H9 (cell line): Measurements from ENCODE around the gene FASTKD1. TPM values are rescaled to one million over a fixed set of nuclear protein-coding genes. Genes with fewer than 3 reads are reported as not detected.

Experiments used
- DNase-seq: peaks from one replicate; pipeline ENCODE4 v3.0.0-alpha.2; 2017
- H2AFZ ChIP-seq: one replicate; pipeline ENCODE4 v1.6.1; 2013; ENCODE audit warnings: mild to moderate bottlenecking, low read length, control low read depth, moderate library complexity
- H2AK5ac ChIP-seq: 2 replicates; pipeline ENCODE4 v1.6.1; 2013; ENCODE audit warnings: low read length, control low read depth, mixed read lengths; ENCODE audit not compliant: insufficient read length
- H2BK120ac ChIP-seq: one replicate; pipeline ENCODE4 v1.6.1; 2013; ENCODE audit warnings: low read depth, mild to moderate bottlenecking, low read length, control low read depth, inconsistent platforms; ENCODE audit not compliant: poor library complexity, severe bottlenecking
- H2BK12ac ChIP-seq: 2 replicates; pipeline ENCODE4 v1.6.1; 2013; ENCODE audit warnings: low read length, control low read depth, mixed read lengths, low read depth; ENCODE audit not compliant: insufficient read length
- H2BK15ac ChIP-seq: 2 replicates; pipeline ENCODE4 v1.6.1; 2013; ENCODE audit warnings: low read depth, low read length, control low read depth
- H2BK20ac ChIP-seq: one replicate; pipeline ENCODE4 v1.6.1; 2013; ENCODE audit warnings: low read depth, mild to moderate bottlenecking, low read length, control low read depth, inconsistent platforms; ENCODE audit not compliant: poor library complexity, severe bottlenecking
- H2BK5ac ChIP-seq: 2 replicates; pipeline ENCODE4 v1.6.1; 2013; ENCODE audit warnings: low read length, control low read depth, mixed read lengths; ENCODE audit not compliant: insufficient read length
- H3K14ac ChIP-seq: 2 replicates; pipeline ENCODE4 v1.6.1; 2013; ENCODE audit warnings: low read length, control low read depth; ENCODE audit not compliant: insufficient read depth
- H3K18ac ChIP-seq: 2 replicates; pipeline ENCODE4 v1.6.1; 2013; ENCODE audit warnings: low read depth, mild to moderate bottlenecking, mixed read lengths, low read length, control low read depth; ENCODE audit not compliant: insufficient read length
- H3K23ac ChIP-seq: 2 replicates; pipeline ENCODE4 v1.6.1; 2013; ENCODE audit warnings: low read length, control low read depth, mixed read lengths, low read depth; ENCODE audit not compliant: insufficient read length
- H3K23me2 ChIP-seq: 2 replicates; pipeline ENCODE4 v1.6.1; 2013; ENCODE audit warnings: low read depth, mild to moderate bottlenecking, mixed read lengths, low read length, control low read depth; ENCODE audit not compliant: insufficient read length, poor library complexity, severe bottlenecking
- H3K27ac ChIP-seq: 2 replicates; pipeline ENCODE4 v1.5.1; 2013; ENCODE audit warnings: low read length, control low read depth, mixed read lengths, low read depth; ENCODE audit not compliant: insufficient read length
- H3K27me3 ChIP-seq: 2 replicates; pipeline ENCODE4 v1.6.1; 2013; ENCODE audit warnings: low read length, control low read depth, inconsistent platforms; ENCODE audit not compliant: insufficient read depth
- H3K4ac ChIP-seq: 2 replicates; pipeline ENCODE4 v1.6.1; 2013; ENCODE audit warnings: low read depth, mild to moderate bottlenecking, control low read depth, inconsistent platforms, low read length, moderate library complexity
- H3K4me1 ChIP-seq: 2 replicates; pipeline ENCODE4 v1.6.1; 2013; ENCODE audit warnings: low read length, control low read depth, inconsistent platforms; ENCODE audit not compliant: insufficient read depth
- H3K4me2 ChIP-seq: 2 replicates; pipeline ENCODE4 v1.6.1; 2013; ENCODE audit warnings: low read length, control low read depth, mixed read lengths; ENCODE audit not compliant: insufficient read length, insufficient read depth
- H3K56ac ChIP-seq: 2 replicates; pipeline ENCODE4 v1.6.1; 2013; ENCODE audit warnings: low read depth, mild to moderate bottlenecking, mixed read lengths, low read length, control low read depth; ENCODE audit not compliant: insufficient read length
- H3K79me1 ChIP-seq: 2 replicates; pipeline ENCODE4 v1.6.1; 2013; ENCODE audit warnings: low read depth, mild to moderate bottlenecking, moderate library complexity, low read length, control low read depth, inconsistent platforms; ENCODE audit not compliant: insufficient read depth, poor library complexity, severe bottlenecking
- H3K79me2 ChIP-seq: 2 replicates; pipeline ENCODE4 v1.6.1; 2013; ENCODE audit warnings: low read length, control low read depth, inconsistent platforms; ENCODE audit not compliant: insufficient read depth
- H3K9ac ChIP-seq: 2 replicates; pipeline ENCODE4 v1.6.1; 2013; ENCODE audit warnings: low read length, control low read depth, mixed read lengths; ENCODE audit not compliant: insufficient read length; ENCODE audit errors: extremely low read depth
- H3K9me3 ChIP-seq: one replicate; pipeline ENCODE4 v1.6.1; 2013; ENCODE audit warnings: low read depth, low read length, inconsistent platforms; ENCODE audit not compliant: control insufficient read depth
- H3T11ph ChIP-seq: one replicate; pipeline ENCODE4 v1.6.1; 2013; ENCODE audit warnings: mild to moderate bottlenecking, low read length, control low read depth, inconsistent platforms
- H4K20me1 ChIP-seq: one replicate; pipeline ENCODE4 v1.6.1; 2013; ENCODE audit not compliant: control insufficient read depth, insufficient read length, insufficient read depth
- H4K5ac ChIP-seq: 2 replicates; pipeline ENCODE4 v1.6.1; 2013; ENCODE audit warnings: low read depth, mild to moderate bottlenecking, mixed read lengths, low read length, control low read depth; ENCODE audit not compliant: insufficient read length
- H4K8ac ChIP-seq: replicated peaks from 2 replicates; pipeline ENCODE4 v1.6.1; 2013; ENCODE audit warnings: low read length, control low read depth, mixed read lengths, low read depth; ENCODE audit not compliant: insufficient read length
- H4K91ac ChIP-seq: 2 replicates; pipeline ENCODE4 v1.6.1; 2013; ENCODE audit warnings: low read depth, mild to moderate bottlenecking, moderate library complexity, mixed read lengths, low read length, control low read depth; ENCODE audit not compliant: insufficient read length
- H3K27ac Mint-ChIP-seq, 3 experiments: 2 replicates in 2 of 3; 3 replicates in 1 of 3; pipeline ENCODE4 v1.8.0; 2020 to 2021; ENCODE audit warnings: mixed read lengths in 3 of 3, mild to moderate bottlenecking in 1 of 3, moderate library complexity in 1 of 3
- H3K27me3 Mint-ChIP-seq: 2 replicates; pipeline ENCODE4 v1.8.0; 2021; ENCODE audit warnings: low read depth, mild to moderate bottlenecking, moderate library complexity, mixed read lengths
- H3K36me3 Mint-ChIP-seq, 3 experiments: 2 replicates in 2 of 3; 3 replicates in 1 of 3; pipeline ENCODE4 v1.8.0; 2020 to 2021; ENCODE audit warnings: low read depth in 3 of 3, mixed read lengths in 3 of 3; ENCODE audit not compliant: insufficient read depth in 1 of 3
- H3K4me1 Mint-ChIP-seq, 2 experiments: 2 replicates each; pipeline ENCODE4 v1.8.0; 2020; ENCODE audit warnings: mixed read lengths in 2 of 2
- H3K4me3 Mint-ChIP-seq, 2 experiments: 2 replicates in 1 of 2; 3 replicates in 1 of 2; pipeline ENCODE4 v1.8.0; 2020 to 2021; ENCODE audit warnings: mild to moderate bottlenecking in 2 of 2, mixed read lengths in 2 of 2, moderate library complexity in 1 of 2
- H3K9me3 Mint-ChIP-seq, 2 experiments: 2 replicates in 1 of 2; 3 replicates in 1 of 2; pipeline ENCODE4 v1.8.0; 2020; ENCODE audit warnings: mild to moderate bottlenecking in 2 of 2, mixed read lengths in 2 of 2, moderate library complexity in 1 of 2
- total RNA-seq: library from RNA; stranded (reverse); gene quantifications from 2 replicates; pipeline ENCODE4 v1.2.1, GENCODE V29; 2021
- TF ChIP-seq, protein P1 (sequence below): fragments of 200-600 bp; sonication (generic); conservative IDR thresholded peaks from 3 replicates; pipeline ENCODE4 v1.8.0; 2021; ENCODE audit warnings: antibody characterized with exemption, mild to moderate bottlenecking

FASTKD1 gene
- total RNA-seq, 1 experiment from 2014 or later = 47.6 TPM

DNA sequence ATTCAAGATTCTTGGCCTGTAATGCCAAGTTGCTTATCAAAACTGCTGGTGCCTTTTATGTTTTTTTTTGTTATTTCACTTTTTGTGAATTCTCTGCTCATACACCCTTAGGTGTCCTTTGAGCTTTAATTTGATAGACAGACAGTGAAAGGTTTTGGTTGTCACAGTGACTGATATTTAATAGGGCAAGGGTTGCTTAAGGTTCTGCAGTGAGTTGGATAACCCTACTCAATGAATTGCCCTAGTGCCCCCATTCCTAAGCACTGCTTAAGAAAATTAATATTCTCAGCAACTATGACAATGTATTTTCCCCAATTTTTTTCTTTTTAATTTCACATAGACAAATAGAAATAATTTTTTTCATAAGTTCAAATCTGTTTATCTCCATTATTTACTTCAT lies 25.9 kb upstream of the FASTKD1 start:
- Histone ChIP-seq H4K8ac (no peak overlapping the region), H3K14ac (no peak overlapping the region), H2BK20ac (no peak overlapping the region), H3T11ph (no peak overlapping the region), H3K56ac (no peak overlapping the region), H3K9ac (no peak overlapping the region), H3K23me2 (no peaks in the 10 kb centered on the region), H3K18ac (no peak overlapping the region), H4K91ac (no peak overlapping the region), H2BK5ac (no peak overlapping the region), H3K27ac (no peak overlapping the region), H3K4ac (no peak overlapping the region), H3K27me3 (no peaks in the 10 kb centered on the region), H3K4me1 (no peaks in the 10 kb centered on the region), H4K5ac (no peak overlapping the region), H3K9me3 (no peaks in the 10 kb centered on the region), H2BK120ac (no peak overlapping the region), H2BK15ac (no peak overlapping the region), H3K4me2 (no peak overlapping the region), H2BK12ac (no peak overlapping the region), H3K79me2 (peaks cover 17% of the 10 kb centered on the region; the same call in 1 of the 2 replicates), H2AK5ac (no peak overlapping the region), H4K20me1 (no peaks in the 10 kb centered on the region), H3K23ac (no peak overlapping the region), H2AFZ (no peak overlapping the region), H3K79me1 (peaks cover 8% of the 10 kb centered on the region)
- no peak for DNase-seq
- TF ChIP-seq, protein P1, sequence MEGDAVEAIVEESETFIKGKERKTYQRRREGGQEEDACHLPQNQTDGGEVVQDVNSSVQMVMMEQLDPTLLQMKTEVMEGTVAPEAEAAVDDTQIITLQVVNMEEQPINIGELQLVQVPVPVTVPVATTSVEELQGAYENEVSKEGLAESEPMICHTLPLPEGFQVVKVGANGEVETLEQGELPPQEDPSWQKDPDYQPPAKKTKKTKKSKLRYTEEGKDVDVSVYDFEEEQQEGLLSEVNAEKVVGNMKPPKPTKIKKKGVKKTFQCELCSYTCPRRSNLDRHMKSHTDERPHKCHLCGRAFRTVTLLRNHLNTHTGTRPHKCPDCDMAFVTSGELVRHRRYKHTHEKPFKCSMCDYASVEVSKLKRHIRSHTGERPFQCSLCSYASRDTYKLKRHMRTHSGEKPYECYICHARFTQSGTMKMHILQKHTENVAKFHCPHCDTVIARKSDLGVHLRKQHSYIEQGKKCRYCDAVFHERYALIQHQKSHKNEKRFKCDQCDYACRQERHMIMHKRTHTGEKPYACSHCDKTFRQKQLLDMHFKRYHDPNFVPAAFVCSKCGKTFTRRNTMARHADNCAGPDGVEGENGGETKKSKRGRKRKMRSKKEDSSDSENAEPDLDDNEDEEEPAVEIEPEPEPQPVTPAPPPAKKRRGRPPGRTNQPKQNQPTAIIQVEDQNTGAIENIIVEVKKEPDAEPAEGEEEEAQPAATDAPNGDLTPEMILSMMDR = no peak
- H3K27ac Mint-ChIP-seq = no peak overlapping the region
- H3K9me3 Mint-ChIP-seq = no peaks in the 10 kb centered on the region
- no peak overlapping the region for H3K4me3 Mint-ChIP-seq
- H3K4me1 Mint-ChIP-seq = no peaks in the 10 kb centered on the region
- peaks cover 8 to 12% (median 10%) of the 10 kb centered on the region in 3 experiments for H3K36me3 Mint-ChIP-seq
- H3K27me3 Mint-ChIP-seq = no peaks in the 10 kb centered on the region
